Erythroblast (primary cell): ENCODE data around the gene DDX54.

Source experiments
- GATA1 ChIP-seq: IDR thresholded peaks from 2 replicates; pipeline ENCODE4 v1.6.1; 2011; ENCODE audit warnings: low read depth, mild to moderate bottlenecking, control low read depth, low read length, moderate library complexity
- POLR2A ChIP-seq: IDR thresholded peaks from 2 replicates; pipeline ENCODE4 v1.6.1; 2011; ENCODE audit warnings: mild to moderate bottlenecking, low read length

- TF ChIP-seq POLR2A (no peak), GATA1 (no peak)
Measured at GRCh38 chr12:113109872-113110599, 75.2 kb downstream of the DDX54 start.
